ENCODE measurements around the gene GPR179.

DNA sequence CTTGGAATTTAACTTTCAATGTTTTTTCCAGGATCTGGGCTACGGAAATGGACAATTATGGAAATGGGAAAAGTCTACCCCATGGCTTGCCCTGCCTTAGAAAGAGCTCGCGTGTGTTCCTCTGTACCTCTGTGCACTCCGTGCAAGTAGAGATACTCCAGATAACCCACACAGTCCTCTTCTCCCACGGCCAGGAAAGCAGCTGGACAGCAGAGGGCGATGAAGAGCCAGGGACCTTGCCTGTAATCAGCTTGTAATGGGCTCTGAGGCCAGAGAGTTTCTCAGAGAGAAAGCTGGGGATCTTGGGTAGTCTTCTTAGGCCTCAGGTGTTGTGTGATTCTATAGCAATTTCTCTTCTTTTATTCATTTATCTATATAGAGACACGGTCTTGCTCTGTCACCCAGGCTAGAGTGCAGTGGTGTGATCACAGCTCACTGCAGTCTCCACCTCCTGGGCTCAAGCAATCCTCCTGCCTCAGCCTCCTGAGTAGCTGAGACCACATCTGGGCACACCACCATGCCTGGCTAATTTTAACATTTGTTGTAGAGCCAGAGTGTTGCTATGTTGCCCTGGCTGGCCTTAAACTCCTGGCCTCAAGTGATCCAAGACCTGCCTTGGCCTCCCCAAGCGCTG lies 5.5 kb upstream of the GPR179 start:
- TF ChIP-seq, protein P1, sequence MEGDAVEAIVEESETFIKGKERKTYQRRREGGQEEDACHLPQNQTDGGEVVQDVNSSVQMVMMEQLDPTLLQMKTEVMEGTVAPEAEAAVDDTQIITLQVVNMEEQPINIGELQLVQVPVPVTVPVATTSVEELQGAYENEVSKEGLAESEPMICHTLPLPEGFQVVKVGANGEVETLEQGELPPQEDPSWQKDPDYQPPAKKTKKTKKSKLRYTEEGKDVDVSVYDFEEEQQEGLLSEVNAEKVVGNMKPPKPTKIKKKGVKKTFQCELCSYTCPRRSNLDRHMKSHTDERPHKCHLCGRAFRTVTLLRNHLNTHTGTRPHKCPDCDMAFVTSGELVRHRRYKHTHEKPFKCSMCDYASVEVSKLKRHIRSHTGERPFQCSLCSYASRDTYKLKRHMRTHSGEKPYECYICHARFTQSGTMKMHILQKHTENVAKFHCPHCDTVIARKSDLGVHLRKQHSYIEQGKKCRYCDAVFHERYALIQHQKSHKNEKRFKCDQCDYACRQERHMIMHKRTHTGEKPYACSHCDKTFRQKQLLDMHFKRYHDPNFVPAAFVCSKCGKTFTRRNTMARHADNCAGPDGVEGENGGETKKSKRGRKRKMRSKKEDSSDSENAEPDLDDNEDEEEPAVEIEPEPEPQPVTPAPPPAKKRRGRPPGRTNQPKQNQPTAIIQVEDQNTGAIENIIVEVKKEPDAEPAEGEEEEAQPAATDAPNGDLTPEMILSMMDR (IDR thresholded peaks at IDR 0.05 in 8 of 11, conservative IDR thresholded peaks at IDR 0.05 in 3 of 11): peak; percentile 65 to 96 (median 86)
- TF ChIP-seq POLR2AphosphoS5 (IDR thresholded peaks at IDR 0.05): no peak
